NCI-H2196 (cell line): ENCODE results near the gene UBA52.
A peak's percentile ranks its signal among the peaks of the same experiment; 100 is the strongest.

Source experiments
- DNase-seq: peaks from one replicate; lab custom pipeline; 2025; ENCODE audit not compliant: unreplicated experiment; lab: John Stamatoyannopoulos, UW

Gene UBA52

GRCh38 chr19:18551631-18552030, 20.0 kb upstream of the UBA52 start:
- DNase-seq = no peak

GRCh38 chr19:18557411-18558201, 14.1 kb upstream of the UBA52 start, which contains the start of gene KXD1:
Gene KXD1 (plus strand): TSS chr19:18557870. CDS start chr19:18562057, 4,187 bp downstream.
- peak; percentile 95 for DNase-seq

GRCh38 chr19:18558202-18558555, 13.5 kb upstream of the UBA52 start:
- no peak for DNase-seq

- no peak for DNase-seq
Measured at GRCh38 chr19:18558604-18559003, 13.1 kb upstream of the UBA52 start.

GRCh38 chr19:18559685-18560084, 12.0 kb upstream of the UBA52 start:
- no peak for DNase-seq

GRCh38 chr19:18562086-18562485, 9.6 kb upstream of the UBA52 start:
- DNase-seq = no peak

- no peak for DNase-seq
Measured at GRCh38 chr19:18566953-18567352, 4.7 kb upstream of the UBA52 start.

GRCh38 chr19:18568367-18568766, 3.3 kb upstream of the UBA52 start:
- DNase-seq = no peak

GRCh38 chr19:18574691-18575291, 3.1 kb downstream of the UBA52 start:
- DNase-seq = no peak

GRCh38 chr19:18576383-18576782, 4.7 kb downstream of the UBA52 start:
- DNase-seq = no peak

- no peak for DNase-seq
Measured at GRCh38 chr19:18577365-18577914, 5.8 kb downstream of the UBA52 start.

GRCh38 chr19:18580311-18580710, 8.7 kb downstream of the UBA52 start:
- DNase-seq = no peak

GRCh38 chr19:18586306-18586705, 14.6 kb downstream of the UBA52 start:
- no peak for DNase-seq

GRCh38 chr19:18587561-18587960, 15.9 kb downstream of the UBA52 start:
- DNase-seq = no peak

GRCh38 chr19:18587962-18588610, 16.4 kb downstream of the UBA52 start:
- DNase-seq = no peak

- DNase-seq = peak; percentile 78
Measured at GRCh38 chr19:18588611-18589379, 17.1 kb downstream of the UBA52 start, which contains the start of gene REX1BD. Gene REX1BD (plus strand): TSS chr19:18588798. CDS start chr19:18588802, 4 bp downstream.

GRCh38 chr19:18589380-18590272, 18.0 kb downstream of the UBA52 start:
- DNase-seq = peak; percentile 89

- peak; percentile 98 for DNase-seq
Measured at GRCh38 chr19:18590273-18591272, 18.9 kb downstream of the UBA52 start.
